GM23338 (cell line): ENCODE measurements around the gene SP9. TPM values are rescaled to one million over a fixed set of nuclear protein-coding genes. Genes with fewer than 3 reads are reported as not detected.

ENCODE experiments used
- ATAC-seq: fragments of 200-7000 bp; cut with Tn5 transposase; 3 replicates; pipeline ENCODE4 v1.9.1; 2020
- DNase-seq: peaks from one replicate; pipeline ENCODE4 v3.0.0-alpha.2; 2015; ENCODE audit warnings: low spot score
- H2AFZ ChIP-seq: fragments of 200-600 bp; sonication (generic); 2 replicates; pipeline ENCODE4 v1.8.0; 2016; ENCODE audit warnings: antibody characterized with exemption, mild to moderate bottlenecking, moderate library complexity
- H3F3A ChIP-seq: fragments of 200-600 bp; sonication (generic); replicated peaks from 2 replicates; pipeline ENCODE4 v1.8.0; 2017; ENCODE audit warnings: antibody characterized with exemption, mixed run types, low read depth
- H3K27ac ChIP-seq: fragments of 200-600 bp; sonication (generic); 2 replicates; pipeline ENCODE4 v1.6.1; 2016; ENCODE audit warnings: low read depth
- H3K27me3 ChIP-seq: fragments of 200-600 bp; sonication (generic); 2 replicates; pipeline ENCODE4 v1.8.0; 2016; ENCODE audit warnings: mild to moderate bottlenecking, mixed run types, moderate library complexity; ENCODE audit not compliant: insufficient read depth
- H3K36me3 ChIP-seq: fragments of 200-600 bp; sonication (generic); 2 replicates; pipeline ENCODE4 v1.8.0; 2016; ENCODE audit warnings: mild to moderate bottlenecking; ENCODE audit not compliant: insufficient read depth
- H3K4me1 ChIP-seq: fragments of 200-600 bp; sonication (generic); 2 replicates; pipeline ENCODE4 v1.8.0; 2016; ENCODE audit warnings: mild to moderate bottlenecking, moderate library complexity; ENCODE audit not compliant: insufficient read depth
- H3K4me2 ChIP-seq: fragments of 200-600 bp; sonication (generic); 2 replicates; pipeline ENCODE4 v1.7.1; 2017; ENCODE audit warnings: mixed run types
- H3K4me3 ChIP-seq: fragments of 200-600 bp; sonication (generic); 2 replicates; pipeline ENCODE4 v1.6.1; 2016; ENCODE audit warnings: mixed run types
- H3K79me2 ChIP-seq: fragments of 200-600 bp; sonication (generic); replicated peaks from 2 replicates; pipeline ENCODE4 v1.8.0; 2017; ENCODE audit warnings: mild to moderate bottlenecking; ENCODE audit not compliant: insufficient read depth
- H3K9me2 ChIP-seq: fragments of 200-600 bp; sonication (generic); 2 replicates; pipeline ENCODE4 v1.8.0; 2017; ENCODE audit not compliant: insufficient read depth
- H4K20me1 ChIP-seq: fragments of 200-600 bp; sonication (generic); replicated peaks from 2 replicates; pipeline ENCODE4 v1.8.0; 2017; ENCODE audit warnings: mild to moderate bottlenecking; ENCODE audit not compliant: insufficient read depth
- H3K27ac Mint-ChIP-seq: 2 replicates; pipeline ENCODE4 v1.8.0; 2020; ENCODE audit warnings: inconsistent platforms, mild to moderate bottlenecking, moderate library complexity, mixed read lengths
- H3K27me3 Mint-ChIP-seq: 3 replicates; pipeline ENCODE4 v1.8.0; 2022; ENCODE audit warnings: low read depth, mild to moderate bottlenecking, moderate library complexity, mixed read lengths, inconsistent platforms; ENCODE audit not compliant: insufficient read depth, poor library complexity
- H3K36me3 Mint-ChIP-seq: 3 replicates; pipeline ENCODE4 v1.8.0; 2021; ENCODE audit warnings: low read depth, mild to moderate bottlenecking, inconsistent platforms, moderate library complexity, mixed read lengths
- H3K4me1 Mint-ChIP-seq: 3 replicates; pipeline ENCODE4 v1.8.0; 2020; ENCODE audit warnings: mild to moderate bottlenecking, inconsistent platforms, mixed read lengths
- H3K4me3 Mint-ChIP-seq: 3 replicates; pipeline ENCODE4 v1.8.0; 2021; ENCODE audit warnings: moderate library complexity, mild to moderate bottlenecking, inconsistent platforms, mixed read lengths
- H3K9me3 Mint-ChIP-seq: 3 replicates; pipeline ENCODE4 v1.8.0; 2020; ENCODE audit warnings: moderate library complexity, mild to moderate bottlenecking, inconsistent platforms, mixed read lengths
- CREB1 ChIP-seq: fragments of 250-450 bp; sonication (Bioruptor Pico); IDR thresholded peaks from 2 replicates; pipeline ENCODE4 v1.5.0; 2020; ENCODE audit warnings: low read depth, mild to moderate bottlenecking, moderate library complexity
- EZH2 ChIP-seq: fragments of 200-600 bp; sonication (generic); IDR thresholded peaks from one replicate; pipeline ENCODE4 v1.8.0; 2017; ENCODE audit warnings: antibody characterized with exemption, mild to moderate bottlenecking, low read depth; ENCODE audit not compliant: unreplicated experiment
- EZH2phosphoT487 ChIP-seq: fragments of 200-600 bp; sonication (generic); IDR thresholded peaks from one replicate; pipeline ENCODE4 v1.8.1; 2018; ENCODE audit warnings: antibody characterized with exemption; ENCODE audit not compliant: unreplicated experiment
- POLR2AphosphoS5 ChIP-seq: IDR thresholded peaks from 2 replicates; pipeline ENCODE4 v1.6.1; 2016; ENCODE audit warnings: antibody characterized with exemption, low read depth
- STAT1 ChIP-seq: IDR thresholded peaks from one replicate; pipeline ENCODE4 v1.6.1; 2016; ENCODE audit warnings: antibody characterized with exemption; ENCODE audit not compliant: unreplicated experiment
- ZNF331 ChIP-seq: fragments of 250-450 bp; sonication (Bioruptor Pico); IDR thresholded peaks from 2 replicates; pipeline ENCODE4 v1.5.0; 2020; ENCODE audit warnings: low read depth, mild to moderate bottlenecking, moderate library complexity
- polyA plus RNA-seq: library from polyadenylated mRNA; unstranded; fragments of >200 nt; fragmentation: Nextera tagmentation; extraction: Ambion mirVana; gene quantifications from 2 replicates; pipeline ENCODE4 v1.2.1, GENCODE V29; 2016
- total RNA-seq: library from RNA; depleted of rRNA; stranded (reverse); fragments of >200 nt; shearing (Covaris generic); gene quantifications from 2 replicates; pipeline ENCODE4 v1.2.3, GENCODE V29; 2014

SP9 gene
- total and polyA plus RNA-seq, 2 experiments from 2014 or later = 0.49 TPM; not detected in 1

- Histone ChIP-seq H3K4me3 (peak overlapping the region; percentile 61), H3K27me3 (peaks cover 98% of the 10 kb centered on the region), H3K79me2 (no peaks in the 10 kb centered on the region), H3K27ac (no peak overlapping the region), H3K9me2 (no peaks in the 10 kb centered on the region), H3K36me3 (no peaks in the 10 kb centered on the region), H3K4me2 (peak overlapping the region; percentile 78), H3F3A (peaks cover 57% of the 10 kb centered on the region), H4K20me1 (peaks cover 21% of the 10 kb centered on the region), H2AFZ (peak overlapping the region; percentile 90; the same call in 1 of the 2 replicates), H3K4me1 (peaks cover 72% of the 10 kb centered on the region)
- Mint-ChIP-seq H3K9me3 (no peaks in the 10 kb centered on the region; the same call in 2 of the 3 replicates), H3K36me3 (no peaks in the 10 kb centered on the region; the same call in 2 of the 3 replicates), H3K27ac (no peak overlapping the region), H3K4me3 (peak overlapping the region; percentile 93), H3K27me3 (peaks cover 99% of the 10 kb centered on the region), H3K4me1 (peaks cover 66% of the 10 kb centered on the region)
- DNase-seq = no peak
- TF ChIP-seq EZH2phosphoT487 (peak; percentile 76), EZH2 (peak; percentile 85), ZNF331 (CRISPR knock-in tag) (no peak), STAT1 (no peak)
- ATAC-seq = no peak
These were observed 5.6 kb upstream of the SP9 start for GRCh38 chr2:174328961-174329715.

GRCh38 chr2:174330945-174331594 is 3.7 kb upstream of the SP9 start:
- peaks cover 77% of the 10 kb centered on the region for H3K4me1 ChIP-seq
- no peak overlapping the region for H3K27ac ChIP-seq
- peaks cover 97% of the 10 kb centered on the region for H3K27me3 ChIP-seq
- ATAC-seq (no peak), DNase-seq (peak; percentile 57)
- Mint-ChIP-seq H3K9me3 (peaks cover 5% of the 10 kb centered on the region; the same call in 1 of the 3 replicates), H3K4me3 (peak overlapping the region; percentile 25; the same call in 1 of the 3 replicates), H3K36me3 (no peaks in the 10 kb centered on the region; the same call in 2 of the 3 replicates), H3K27ac (no peak overlapping the region), H3K27me3 (peaks cover 99% of the 10 kb centered on the region), H3K4me1 (peaks cover 72% of the 10 kb centered on the region)
- TF ChIP-seq POLR2AphosphoS5 (no peak), EZH2 (peak; percentile 29)
- peaks cover 68% of the 10 kb centered on the region for H3F3A ChIP-seq
- H3K79me2 ChIP-seq = no peaks in the 10 kb centered on the region
- H3K9me2 ChIP-seq = no peaks in the 10 kb centered on the region
- peak overlapping the region; percentile 49 for H3K4me3 ChIP-seq
- no peak overlapping the region for H2AFZ ChIP-seq
- H4K20me1 ChIP-seq = peaks cover 24% of the 10 kb centered on the region
- H3K36me3 ChIP-seq = no peaks in the 10 kb centered on the region
- peak overlapping the region; percentile 78 for H3K4me2 ChIP-seq

GRCh38 chr2:174331595-174332216 is 3.0 kb upstream of the SP9 start:
- Mint-ChIP-seq H3K27me3 (peaks cover 97% of the 10 kb centered on the region), H3K4me1 (peaks cover 71% of the 10 kb centered on the region), H3K36me3 (no peaks in the 10 kb centered on the region; the same call in 2 of the 3 replicates), H3K4me3 (peak overlapping the region; percentile 61), H3K27ac (no peak overlapping the region), H3K9me3 (peaks cover 5% of the 10 kb centered on the region; the same call in 1 of the 3 replicates)
- peaks cover 68% of the 10 kb centered on the region for H3F3A ChIP-seq
- H3K79me2 ChIP-seq = no peaks in the 10 kb centered on the region
- H3K4me1 ChIP-seq = peaks cover 75% of the 10 kb centered on the region
- no peaks in the 10 kb centered on the region for H3K36me3 ChIP-seq
- peaks cover 24% of the 10 kb centered on the region for H4K20me1 ChIP-seq
- no peak for ATAC-seq
- no peak for DNase-seq
- H3K4me2 ChIP-seq = peak overlapping the region; percentile 78
- H3K4me3 ChIP-seq = peak overlapping the region; percentile 49
- H3K27me3 ChIP-seq = peaks cover 97% of the 10 kb centered on the region
- no peak overlapping the region for H3K27ac ChIP-seq
- no peak overlapping the region for H2AFZ ChIP-seq
- TF ChIP-seq CREB1 = no peak
- no peaks in the 10 kb centered on the region for H3K9me2 ChIP-seq
